ENCODE measurements around the gene SLC27A2.

- TF ChIP-seq ATF7 (IDR thresholded peaks at IDR 0.05; ENCODE audit: low read depth) (no peak), EZH2 (IDR thresholded peaks at IDR 0.05; ENCODE audit: borderline replicate concordance, control insufficient read depth, low read depth, low read length) (no peak), NFYB (IDR thresholded peaks at IDR 0.05; ENCODE audit: insufficient read depth, low read depth, low read length) (no peak), MYC (IDR thresholded peaks at IDR 0.05; ENCODE audit: insufficient read depth, insufficient read length, insufficient replicate concordance, low read length, severe bottlenecking) (no peak), POLR2A (IDR thresholded peaks at IDR 0.05; ENCODE audit: low read depth, low read length) (no peak), RCOR1 (conservative IDR thresholded peaks at IDR 0.05; ENCODE audit: low read depth, low read length) (no peak)
- TF ChIP-seq, protein P1, sequence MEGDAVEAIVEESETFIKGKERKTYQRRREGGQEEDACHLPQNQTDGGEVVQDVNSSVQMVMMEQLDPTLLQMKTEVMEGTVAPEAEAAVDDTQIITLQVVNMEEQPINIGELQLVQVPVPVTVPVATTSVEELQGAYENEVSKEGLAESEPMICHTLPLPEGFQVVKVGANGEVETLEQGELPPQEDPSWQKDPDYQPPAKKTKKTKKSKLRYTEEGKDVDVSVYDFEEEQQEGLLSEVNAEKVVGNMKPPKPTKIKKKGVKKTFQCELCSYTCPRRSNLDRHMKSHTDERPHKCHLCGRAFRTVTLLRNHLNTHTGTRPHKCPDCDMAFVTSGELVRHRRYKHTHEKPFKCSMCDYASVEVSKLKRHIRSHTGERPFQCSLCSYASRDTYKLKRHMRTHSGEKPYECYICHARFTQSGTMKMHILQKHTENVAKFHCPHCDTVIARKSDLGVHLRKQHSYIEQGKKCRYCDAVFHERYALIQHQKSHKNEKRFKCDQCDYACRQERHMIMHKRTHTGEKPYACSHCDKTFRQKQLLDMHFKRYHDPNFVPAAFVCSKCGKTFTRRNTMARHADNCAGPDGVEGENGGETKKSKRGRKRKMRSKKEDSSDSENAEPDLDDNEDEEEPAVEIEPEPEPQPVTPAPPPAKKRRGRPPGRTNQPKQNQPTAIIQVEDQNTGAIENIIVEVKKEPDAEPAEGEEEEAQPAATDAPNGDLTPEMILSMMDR (IDR thresholded peaks at IDR 0.05 in 2 of 3, conservative IDR thresholded peaks at IDR 0.05 in 1 of 3; ENCODE audit: control insufficient read depth in 2 of 3, extremely low read depth in 1 of 3, insufficient read depth in 1 of 3, low read depth in 3 of 3, low read length in 3 of 3): no peak
- TF ChIP-seq, protein P2, sequence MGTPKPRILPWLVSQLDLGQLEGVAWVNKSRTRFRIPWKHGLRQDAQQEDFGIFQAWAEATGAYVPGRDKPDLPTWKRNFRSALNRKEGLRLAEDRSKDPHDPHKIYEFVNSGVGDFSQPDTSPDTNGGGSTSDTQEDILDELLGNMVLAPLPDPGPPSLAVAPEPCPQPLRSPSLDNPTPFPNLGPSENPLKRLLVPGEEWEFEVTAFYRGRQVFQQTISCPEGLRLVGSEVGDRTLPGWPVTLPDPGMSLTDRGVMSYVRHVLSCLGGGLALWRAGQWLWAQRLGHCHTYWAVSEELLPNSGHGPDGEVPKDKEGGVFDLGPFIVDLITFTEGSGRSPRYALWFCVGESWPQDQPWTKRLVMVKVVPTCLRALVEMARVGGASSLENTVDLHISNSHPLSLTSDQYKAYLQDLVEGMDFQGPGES (IDR thresholded peaks at IDR 0.05): no peak
- TF ChIP-seq, protein P3, sequence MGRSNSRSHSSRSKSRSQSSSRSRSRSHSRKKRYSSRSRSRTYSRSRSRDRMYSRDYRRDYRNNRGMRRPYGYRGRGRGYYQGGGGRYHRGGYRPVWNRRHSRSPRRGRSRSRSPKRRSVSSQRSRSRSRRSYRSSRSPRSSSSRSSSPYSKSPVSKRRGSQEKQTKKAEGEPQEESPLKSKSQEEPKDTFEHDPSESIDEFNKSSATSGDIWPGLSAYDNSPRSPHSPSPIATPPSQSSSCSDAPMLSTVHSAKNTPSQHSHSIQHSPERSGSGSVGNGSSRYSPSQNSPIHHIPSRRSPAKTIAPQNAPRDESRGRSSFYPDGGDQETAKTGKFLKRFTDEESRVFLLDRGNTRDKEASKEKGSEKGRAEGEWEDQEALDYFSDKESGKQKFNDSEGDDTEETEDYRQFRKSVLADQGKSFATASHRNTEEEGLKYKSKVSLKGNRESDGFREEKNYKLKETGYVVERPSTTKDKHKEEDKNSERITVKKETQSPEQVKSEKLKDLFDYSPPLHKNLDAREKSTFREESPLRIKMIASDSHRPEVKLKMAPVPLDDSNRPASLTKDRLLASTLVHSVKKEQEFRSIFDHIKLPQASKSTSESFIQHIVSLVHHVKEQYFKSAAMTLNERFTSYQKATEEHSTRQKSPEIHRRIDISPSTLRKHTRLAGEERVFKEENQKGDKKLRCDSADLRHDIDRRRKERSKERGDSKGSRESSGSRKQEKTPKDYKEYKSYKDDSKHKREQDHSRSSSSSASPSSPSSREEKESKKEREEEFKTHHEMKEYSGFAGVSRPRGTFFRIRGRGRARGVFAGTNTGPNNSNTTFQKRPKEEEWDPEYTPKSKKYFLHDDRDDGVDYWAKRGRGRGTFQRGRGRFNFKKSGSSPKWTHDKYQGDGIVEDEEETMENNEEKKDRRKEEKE (IDR thresholded peaks at IDR 0.05): no peak
These were observed 98.3 kb downstream of the SLC27A2 start for GRCh38 chr15:50280271-50280670.

Measured in GM12878 (cell line).